NK-92 treated with Interleukin-12 subunit alpha and Interleukin-12 subunit beta, amount 100 ng/mL, for 24 hours (cell line): ENCODE results near the gene TSEN15.

ENCODE experiments used
- DNase-seq: peaks from one replicate; lab custom pipeline; 2025; lab: John Stamatoyannopoulos, UW

Gene TSEN15

GRCh38 chr1:184101571-184101970 lies 50.0 kb downstream of the TSEN15 start:
- no peak for DNase-seq

DNA sequence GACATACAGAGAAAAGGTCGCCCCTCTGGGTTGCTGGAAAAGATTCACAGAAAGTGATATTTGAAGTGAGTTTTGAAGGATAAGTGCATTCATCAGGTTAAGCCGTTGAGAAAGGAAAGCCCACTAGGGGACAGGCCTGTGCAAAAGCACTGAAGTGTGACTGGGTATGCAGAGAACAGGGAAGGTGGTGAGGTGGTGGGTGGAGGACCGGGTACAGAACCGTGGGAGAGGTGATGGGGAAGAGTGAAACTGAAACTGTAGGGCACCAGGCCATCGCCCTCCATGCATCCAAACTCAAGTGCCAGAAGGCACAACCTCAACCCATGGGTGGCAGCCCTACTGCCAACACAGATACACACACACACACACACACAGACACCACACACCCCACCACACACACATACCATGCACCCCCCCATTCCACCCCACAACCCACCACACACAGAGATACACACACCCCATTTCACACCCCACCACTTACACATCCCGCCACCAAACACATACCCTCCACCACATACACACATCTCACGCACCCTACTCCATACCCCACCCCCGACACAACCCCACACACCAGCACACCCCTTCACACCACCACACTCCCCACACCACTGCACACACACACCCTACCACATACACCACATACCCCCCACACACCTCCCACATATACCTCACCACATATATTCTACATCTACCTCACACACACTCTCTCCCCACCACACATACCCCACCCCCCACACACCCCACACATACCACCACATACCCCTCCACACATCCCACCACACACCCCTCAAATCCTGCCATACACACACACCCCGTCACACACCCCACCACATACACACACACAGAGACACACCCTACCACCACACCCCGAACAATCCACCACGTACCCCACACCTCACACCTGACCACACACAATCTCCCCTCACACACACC lies 59.0 kb downstream of the TSEN15 start:
- DNase-seq = no peak

DNA sequence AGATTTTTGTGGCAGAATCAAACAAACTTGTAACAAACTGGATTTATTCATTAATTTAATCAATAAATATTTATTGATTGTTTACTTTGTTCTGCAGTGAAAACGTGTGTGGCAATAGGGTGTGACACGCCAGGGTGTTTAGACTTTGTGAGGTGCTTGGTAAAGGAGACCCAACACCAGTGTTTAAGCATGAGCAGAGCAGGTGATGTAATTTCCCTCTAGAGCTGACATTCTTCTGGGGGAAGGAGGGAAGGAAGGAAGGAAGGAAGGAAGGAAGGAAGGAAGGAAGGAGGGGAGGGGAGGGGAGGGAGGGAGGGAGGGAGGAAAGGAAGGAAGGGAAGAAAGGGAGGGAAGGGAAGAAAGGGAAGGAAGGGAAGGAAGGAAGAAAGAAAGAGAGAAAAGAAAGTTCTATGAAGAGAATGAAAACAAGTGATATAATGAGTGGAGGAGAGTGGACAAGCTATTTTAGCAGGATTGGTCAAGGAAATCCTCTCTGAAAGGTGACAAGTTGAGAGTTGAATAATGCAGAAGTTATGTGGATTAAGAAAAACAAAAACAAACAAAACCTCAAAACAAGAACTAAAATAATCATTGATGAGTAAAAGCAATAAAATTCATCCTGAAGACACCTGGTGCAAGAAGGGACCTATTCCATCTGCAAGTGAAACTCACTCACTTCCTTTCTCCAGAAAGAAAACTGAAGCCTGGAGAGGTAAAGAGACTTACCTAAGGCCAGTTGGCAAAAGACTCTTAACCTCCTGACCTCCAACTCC lies 60.8 kb downstream of the TSEN15 start:
- no peak for DNase-seq

DNA sequence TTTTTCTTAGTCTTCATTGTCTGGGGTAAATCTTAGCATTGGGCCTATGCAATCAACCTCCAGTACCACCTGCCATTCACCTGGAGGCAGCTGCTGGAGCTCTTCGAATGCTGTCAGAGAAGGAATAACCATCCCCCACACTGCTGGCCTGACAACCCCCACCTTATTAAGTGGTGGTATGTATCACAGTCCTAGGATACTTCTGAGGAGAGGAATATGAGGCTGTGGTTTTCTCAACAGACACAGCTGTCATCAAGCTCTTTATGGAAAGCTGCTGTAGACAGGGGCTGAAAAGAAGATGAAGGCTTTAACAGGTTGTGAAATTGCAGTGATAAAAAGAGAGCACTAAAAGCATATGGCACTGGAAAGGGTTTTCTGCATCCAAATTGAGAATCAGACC lies 61.7 kb downstream of the TSEN15 start:
- no peak for DNase-seq

DNA sequence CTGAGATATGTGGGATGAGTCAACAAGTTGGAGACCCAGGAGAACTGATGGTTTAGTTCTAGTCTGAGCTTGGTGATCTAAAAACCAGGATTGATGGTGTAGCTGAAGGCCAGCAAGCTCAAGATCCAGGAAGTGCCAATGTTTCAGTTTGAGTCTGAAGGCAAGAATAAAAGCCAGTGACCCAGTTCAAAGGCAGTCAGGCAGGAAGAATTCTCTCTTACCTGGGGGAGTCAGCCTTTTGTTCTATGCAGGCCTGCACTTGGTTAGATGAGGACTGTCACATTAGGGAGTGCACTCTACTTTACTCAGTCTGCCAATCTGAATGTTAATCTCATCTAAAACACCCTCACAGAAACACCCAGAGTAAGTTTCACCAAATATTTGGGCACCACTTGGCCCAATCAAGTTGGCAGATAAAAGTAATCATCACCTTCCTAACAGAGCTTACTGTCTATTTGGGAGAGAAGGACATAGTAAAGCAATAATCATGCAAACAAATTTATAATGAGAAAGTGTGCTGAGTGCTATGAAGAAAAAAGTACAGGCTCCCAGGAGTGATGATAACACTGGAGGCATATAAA lies 63.4 kb downstream of the TSEN15 start:
- no peak for DNase-seq

- no peak for DNase-seq
These were observed 64.8 kb downstream of the TSEN15 start for GRCh38 chr1:184116287-184116686.

GRCh38 chr1:184118046-184118445 lies 66.5 kb downstream of the TSEN15 start:
- DNase-seq = no peak
